Measurements from ENCODE around the gene IQCB1.
"Not testable (repeated sequence)": the region's sequence is repeated elsewhere in the genome, so short reads cannot be mapped to it uniquely, and the experiment has no call there.

Gene IQCB1

GRCh38 chr3:121803771-121804320 lies 31.0 kb downstream of the IQCB1 start:
- DNase-seq: no peak

- DNase-seq: no peak
Observed at GRCh38 chr3:121800906-121801305, 34.0 kb downstream of the IQCB1 start.

- DNase-seq: no peak
Observed at GRCh38 chr3:121796970-121797369, 37.9 kb downstream of the IQCB1 start.

GRCh38 chr3:121794264-121794983 lies 40.4 kb downstream of the IQCB1 start:
- DNase-seq: no peak

- no peak for DNase-seq
Observed at GRCh38 chr3:121793078-121793477, 41.8 kb downstream of the IQCB1 start.

GRCh38 chr3:121786485-121786884 lies 48.4 kb downstream of the IQCB1 start:
- no peak for DNase-seq

- DNase-seq: not testable (repeated sequence)
Observed at GRCh38 chr3:121782784-121783183, 52.1 kb downstream of the IQCB1 start.

- no peak for DNase-seq
Observed at GRCh38 chr3:121781611-121782010, 53.2 kb downstream of the IQCB1 start.

- not testable (repeated sequence) for DNase-seq
Observed at GRCh38 chr3:121775095-121775494, 59.8 kb downstream of the IQCB1 start.

- DNase-seq: no peak
Observed at GRCh38 chr3:121769246-121769645, 65.6 kb downstream of the IQCB1 start.

- no peak for DNase-seq
Observed at GRCh38 chr3:121768452-121768851, 66.4 kb downstream of the IQCB1 start.

GRCh38 chr3:121759541-121760202 lies 75.2 kb downstream of the IQCB1 start:
- DNase-seq: no peak

- no peak for DNase-seq
Observed at GRCh38 chr3:121758727-121759450, 76.0 kb downstream of the IQCB1 start.

GRCh38 chr3:121757812-121758545 lies 76.9 kb downstream of the IQCB1 start:
- DNase-seq: no peak

GRCh38 chr3:121757087-121757811 lies 77.6 kb downstream of the IQCB1 start:
- DNase-seq: no peak

GRCh38 chr3:121752772-121753171 lies 82.1 kb downstream of the IQCB1 start:
- DNase-seq: no peak

- no peak for DNase-seq
Observed at GRCh38 chr3:121752261-121752660, 82.6 kb downstream of the IQCB1 start.

- no peak for DNase-seq
Observed at GRCh38 chr3:121750087-121750415, 84.8 kb downstream of the IQCB1 start.

- peak; percentile 98 for DNase-seq
Observed at GRCh38 chr3:121749276-121750086, 85.4 kb downstream of the IQCB1 start, which contains the start of gene GOLGB1. Gene GOLGB1 (minus strand): TSS chr3:121749741. CDS start chr3:121730971, 18,770 bp downstream.

GRCh38 chr3:121748680-121749275 lies 86.1 kb downstream of the IQCB1 start:
- no peak for DNase-seq

- no peak for DNase-seq
Observed at GRCh38 chr3:121747976-121748375, 86.9 kb downstream of the IQCB1 start.
